Regular cardiac myocyte (primary cell): Measurements from ENCODE around the gene NUF2. TPM values are rescaled to one million over a fixed set of nuclear protein-coding genes. Genes with fewer than 3 reads are reported as not detected.

ENCODE experiments used
- total RNA-seq: library from RNA; depleted of rRNA; stranded (reverse); fragments of >200 nt; gene quantifications from 2 replicates; pipeline ENCODE4 v1.2.3, GENCODE V29; 2014

The NUF2 gene
- total RNA-seq, result 2.3 and 32.4 TPM in 2 replicates

DNA sequence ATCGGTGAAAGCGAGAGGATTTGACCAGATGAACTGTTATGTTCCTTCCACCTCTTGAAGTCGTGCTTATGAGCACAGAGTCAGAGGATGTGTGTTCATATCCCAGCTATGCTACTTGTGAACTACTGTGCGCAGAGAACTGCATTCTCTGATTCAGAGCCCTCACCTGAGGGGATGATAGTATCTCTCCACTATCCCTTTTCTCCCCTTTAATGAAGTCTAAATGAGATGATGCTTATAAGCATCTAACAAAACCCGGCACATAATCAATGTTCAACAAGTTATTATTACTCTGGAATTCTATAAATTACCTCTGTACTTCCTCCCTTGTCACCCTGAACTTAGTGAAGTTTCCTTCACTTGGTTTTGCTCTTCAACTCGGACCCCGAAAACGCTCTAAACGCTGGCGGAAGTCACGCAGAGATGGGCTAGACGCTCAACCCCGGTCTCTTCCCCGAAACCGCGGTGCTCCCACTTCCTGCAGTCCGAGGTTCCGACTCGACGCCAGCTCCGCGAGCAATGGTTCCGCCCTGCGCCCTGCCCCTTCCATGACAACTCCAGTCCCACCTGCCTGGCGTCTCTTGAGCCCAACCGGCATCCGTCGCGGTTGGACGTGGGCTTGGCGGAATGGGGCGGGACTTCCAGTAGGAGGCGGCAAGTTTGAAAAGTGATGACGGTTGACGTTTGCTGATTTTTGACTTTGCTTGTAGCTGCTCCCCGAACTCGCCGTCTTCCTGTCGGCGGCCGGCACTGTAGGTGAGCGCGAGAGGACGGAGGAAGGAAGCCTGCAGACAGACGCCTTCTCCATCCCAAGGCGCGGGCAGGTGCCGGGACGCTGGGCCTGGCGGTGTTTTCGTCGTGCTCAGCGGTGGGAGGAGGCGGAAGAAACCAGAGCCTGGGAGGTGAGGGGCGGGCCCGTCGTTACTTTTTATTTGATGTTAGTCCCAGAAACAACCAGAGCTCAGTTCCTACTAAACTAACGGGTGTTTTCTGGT, at the start of gene NUF2:
TSS of gene NUF2 (plus strand) at position 644 of the 995 bp plus-strand sequence. CDS start 4,098 bp downstream, outside the sequence.

Other genes with a start within 250 kb of the NUF2 start
- gene RGS5, start 119.0 kb upstream of the NUF2 start, total RNA-seq, result 388 and 391 TPM in 2 replicates